Hepatocyte (in vitro differentiated cells): Measurements from ENCODE around the gene RAP1GAP.

ENCODE experiments used
- EZH2 ChIP-seq: fragments of 200-600 bp; sonication (generic); IDR thresholded peaks from 2 replicates; pipeline ENCODE4 v1.6.1; 2016; ENCODE audit warnings: antibody characterized with exemption, mild to moderate bottlenecking, borderline replicate concordance
- TF ChIP-seq, protein P1 (sequence below): fragments of 200-600 bp; sonication (generic); IDR thresholded peaks from 2 replicates; pipeline ENCODE4 v1.5.1; 2016; ENCODE audit warnings: antibody characterized with exemption, mild to moderate bottlenecking; ENCODE audit not compliant: poor library complexity

DNA sequence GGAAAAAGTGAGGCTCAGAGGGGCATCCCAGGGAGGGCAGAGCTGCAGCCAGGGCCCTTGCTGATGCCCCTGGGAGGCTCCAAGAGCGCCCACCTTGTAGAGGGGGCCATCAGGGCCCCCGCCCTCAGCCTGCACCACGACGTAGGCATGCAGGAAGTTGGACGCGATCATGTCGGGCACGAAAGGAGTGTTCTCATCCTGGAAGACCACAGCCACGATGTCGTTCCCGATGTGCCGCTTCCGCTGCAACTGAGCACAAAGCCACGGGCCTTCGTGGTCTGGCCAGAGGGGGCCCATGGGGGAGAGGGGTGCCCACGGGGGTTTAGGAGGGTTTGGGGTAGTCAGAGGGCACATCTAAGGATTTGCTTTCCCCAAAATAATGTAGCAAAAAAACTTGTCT, 59.1 kb downstream of the RAP1GAP start:
- TF ChIP-seq, protein P1, sequence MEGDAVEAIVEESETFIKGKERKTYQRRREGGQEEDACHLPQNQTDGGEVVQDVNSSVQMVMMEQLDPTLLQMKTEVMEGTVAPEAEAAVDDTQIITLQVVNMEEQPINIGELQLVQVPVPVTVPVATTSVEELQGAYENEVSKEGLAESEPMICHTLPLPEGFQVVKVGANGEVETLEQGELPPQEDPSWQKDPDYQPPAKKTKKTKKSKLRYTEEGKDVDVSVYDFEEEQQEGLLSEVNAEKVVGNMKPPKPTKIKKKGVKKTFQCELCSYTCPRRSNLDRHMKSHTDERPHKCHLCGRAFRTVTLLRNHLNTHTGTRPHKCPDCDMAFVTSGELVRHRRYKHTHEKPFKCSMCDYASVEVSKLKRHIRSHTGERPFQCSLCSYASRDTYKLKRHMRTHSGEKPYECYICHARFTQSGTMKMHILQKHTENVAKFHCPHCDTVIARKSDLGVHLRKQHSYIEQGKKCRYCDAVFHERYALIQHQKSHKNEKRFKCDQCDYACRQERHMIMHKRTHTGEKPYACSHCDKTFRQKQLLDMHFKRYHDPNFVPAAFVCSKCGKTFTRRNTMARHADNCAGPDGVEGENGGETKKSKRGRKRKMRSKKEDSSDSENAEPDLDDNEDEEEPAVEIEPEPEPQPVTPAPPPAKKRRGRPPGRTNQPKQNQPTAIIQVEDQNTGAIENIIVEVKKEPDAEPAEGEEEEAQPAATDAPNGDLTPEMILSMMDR: no peak
- no peak for TF ChIP-seq EZH2
